ENCODE results near the gene TIMP3.

DNA sequence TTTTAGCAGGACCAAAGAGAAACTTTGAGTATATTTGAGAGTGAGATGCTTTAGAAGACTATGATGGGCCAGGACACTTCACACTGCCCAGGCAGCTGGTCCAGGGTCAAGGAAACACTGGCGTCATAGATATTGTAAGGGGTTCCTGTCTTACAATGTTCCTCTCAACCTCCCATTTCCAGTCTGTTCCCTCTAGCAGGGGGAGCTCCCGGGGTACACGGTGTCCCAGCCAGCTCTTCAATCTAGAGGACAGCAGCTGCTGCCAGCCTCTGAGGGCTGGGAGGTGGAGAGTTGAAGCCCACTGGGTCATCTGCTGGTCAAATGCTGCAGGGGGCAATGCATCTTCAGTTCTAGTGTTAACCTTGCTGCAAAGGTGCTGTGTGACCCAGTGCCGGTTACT, 40.7 kb upstream of the TIMP3 start:
- TF ChIP-seq, protein P1, sequence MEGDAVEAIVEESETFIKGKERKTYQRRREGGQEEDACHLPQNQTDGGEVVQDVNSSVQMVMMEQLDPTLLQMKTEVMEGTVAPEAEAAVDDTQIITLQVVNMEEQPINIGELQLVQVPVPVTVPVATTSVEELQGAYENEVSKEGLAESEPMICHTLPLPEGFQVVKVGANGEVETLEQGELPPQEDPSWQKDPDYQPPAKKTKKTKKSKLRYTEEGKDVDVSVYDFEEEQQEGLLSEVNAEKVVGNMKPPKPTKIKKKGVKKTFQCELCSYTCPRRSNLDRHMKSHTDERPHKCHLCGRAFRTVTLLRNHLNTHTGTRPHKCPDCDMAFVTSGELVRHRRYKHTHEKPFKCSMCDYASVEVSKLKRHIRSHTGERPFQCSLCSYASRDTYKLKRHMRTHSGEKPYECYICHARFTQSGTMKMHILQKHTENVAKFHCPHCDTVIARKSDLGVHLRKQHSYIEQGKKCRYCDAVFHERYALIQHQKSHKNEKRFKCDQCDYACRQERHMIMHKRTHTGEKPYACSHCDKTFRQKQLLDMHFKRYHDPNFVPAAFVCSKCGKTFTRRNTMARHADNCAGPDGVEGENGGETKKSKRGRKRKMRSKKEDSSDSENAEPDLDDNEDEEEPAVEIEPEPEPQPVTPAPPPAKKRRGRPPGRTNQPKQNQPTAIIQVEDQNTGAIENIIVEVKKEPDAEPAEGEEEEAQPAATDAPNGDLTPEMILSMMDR (IDR thresholded peaks at IDR 0.05): no peak
- no peak for TF ChIP-seq CBFB (CRISPR knock-in tag; IDR thresholded peaks at IDR 0.05; ENCODE audit: low read depth)
- TF ChIP-seq ZNF138 (CRISPR knock-in tag; conservative IDR thresholded peaks at IDR 0.05): no peak
- no peak for TF ChIP-seq TP53 (CRISPR knock-in tag; IDR thresholded peaks at IDR 0.05)
- no peak for TF ChIP-seq OVOL2 (CRISPR knock-in tag; IDR thresholded peaks at IDR 0.05; ENCODE audit: borderline replicate concordance)
- TF ChIP-seq TEAD4 (CRISPR knock-in tag; IDR thresholded peaks at IDR 0.05): no peak
- TF ChIP-seq RELA (CRISPR knock-in tag; IDR thresholded peaks at IDR 0.05; ENCODE audit: borderline replicate concordance): no peak
- no peak for TF ChIP-seq ZNF232 (CRISPR knock-in tag; IDR thresholded peaks at IDR 0.05)
- TF ChIP-seq CREM (CRISPR knock-in tag; IDR thresholded peaks at IDR 0.05): no peak
